Stimulated activated CD8-positive, alpha-beta memory T cell treated with anti-CD3 and anti-CD28 coated beads, Interleukin-4, amount 100 ng/mL, for 4 hours (primary cell): ENCODE data around the gene RGS9.
A peak's percentile ranks its signal among the peaks of the same experiment; 100 is the strongest.
"Not testable (repeated sequence)": the region's sequence is repeated elsewhere in the genome, so short reads cannot be mapped to it uniquely, and the experiment has no call there.

ENCODE experiments used
- DNase-seq, 2 donors: peaks; one replicate each; pipeline ENCODE4 v3.0.0-alpha.2; 2020; ENCODE audit warnings: low read depth in 2 of 2, low spot score in 1 of 2

Gene RGS9

GRCh38 chr17:65137021-65137939 lies at the start of gene RGS9:
RGS9 (plus strand) TSS chr17:65137370; CDS start chr17:65137541, 171 bp downstream.
- peak; percentile 61 to 64 for DNase-seq

- no peak for DNase-seq
Measured at GRCh38 chr17:65088621-65089360, 48.4 kb upstream of the RGS9 start.

GRCh38 chr17:65092262-65092661 lies 44.9 kb upstream of the RGS9 start:
- no peak for DNase-seq

GRCh38 chr17:65092721-65093356 lies 44.3 kb upstream of the RGS9 start:
- DNase-seq = not testable (repeated sequence)

GRCh38 chr17:65093930-65094329 lies 43.2 kb upstream of the RGS9 start:
- DNase-seq = no peak

GRCh38 chr17:65095465-65095864 lies 41.7 kb upstream of the RGS9 start:
- no peak for DNase-seq

- DNase-seq = not testable (repeated sequence)
Measured at GRCh38 chr17:65096382-65096781, 40.8 kb upstream of the RGS9 start.

GRCh38 chr17:65097110-65097509 lies 40.1 kb upstream of the RGS9 start:
- DNase-seq = no peak

GRCh38 chr17:65099475-65099874 lies 37.7 kb upstream of the RGS9 start:
- no peak for DNase-seq

GRCh38 chr17:65099941-65100315 lies 37.2 kb upstream of the RGS9 start:
- peak; percentile 59 to 62 for DNase-seq

- DNase-seq = peak; percentile 58 to 61
Measured at GRCh38 chr17:65100316-65101140, 36.6 kb upstream of the RGS9 start.

- no peak for DNase-seq
Measured at GRCh38 chr17:65101371-65101770, 35.8 kb upstream of the RGS9 start.

GRCh38 chr17:65102235-65102634 lies 34.9 kb upstream of the RGS9 start:
- no peak for DNase-seq

GRCh38 chr17:65102788-65103187 lies 34.4 kb upstream of the RGS9 start:
- no peak for DNase-seq

- no peak for DNase-seq
Measured at GRCh38 chr17:65103431-65103830, 33.7 kb upstream of the RGS9 start.

- DNase-seq = no peak
Measured at GRCh38 chr17:65103896-65104295, 33.3 kb upstream of the RGS9 start.

GRCh38 chr17:65104541-65104940 lies 32.6 kb upstream of the RGS9 start:
- DNase-seq = no peak

- no peak for DNase-seq
Measured at GRCh38 chr17:65104973-65105372, 32.2 kb upstream of the RGS9 start.

GRCh38 chr17:65108152-65108551 lies 29.0 kb upstream of the RGS9 start:
- no peak for DNase-seq

GRCh38 chr17:65109543-65109942 lies 27.6 kb upstream of the RGS9 start:
- no peak for DNase-seq
